Left forelimb (tissue), 1 donor: ENCODE measurements around the gene GABRG3.

Experiments used
- DNase-seq: peaks from one replicate; pipeline ENCODE4 v3.0.0-alpha.2; 2018; ENCODE audit warnings: low spot score

GABRG3 gene

GRCh38 chr15:27466758-27467157 is 495.8 kb downstream of the GABRG3 start:
- DNase-seq = no peak

GRCh38 chr15:27468151-27468591 is 497.2 kb downstream of the GABRG3 start:
- no peak for DNase-seq

- DNase-seq = no peak
These were observed 502.9 kb downstream of the GABRG3 start for GRCh38 chr15:27473845-27474244.

GRCh38 chr15:27475395-27475794 is 504.4 kb downstream of the GABRG3 start:
- DNase-seq = no peak

- no peak for DNase-seq
These were observed 508.5 kb downstream of the GABRG3 start for GRCh38 chr15:27479296-27480140.

- no peak for DNase-seq
These were observed 509.2 kb downstream of the GABRG3 start for GRCh38 chr15:27480141-27480530.

- DNase-seq = no peak
These were observed 509.7 kb downstream of the GABRG3 start for GRCh38 chr15:27480642-27481041.

- DNase-seq = no peak
These were observed 510.8 kb downstream of the GABRG3 start for GRCh38 chr15:27481768-27482167.

GRCh38 chr15:27482287-27482686 is 511.3 kb downstream of the GABRG3 start:
- no peak for DNase-seq

- no peak for DNase-seq
These were observed 512.1 kb downstream of the GABRG3 start for GRCh38 chr15:27483124-27483523.

- no peak for DNase-seq
These were observed 514.3 kb downstream of the GABRG3 start for GRCh38 chr15:27485265-27485664.

GRCh38 chr15:27486051-27486450 is 515.1 kb downstream of the GABRG3 start:
- no peak for DNase-seq

- no peak for DNase-seq
These were observed 516.0 kb downstream of the GABRG3 start for GRCh38 chr15:27486683-27487647.

GRCh38 chr15:27487846-27488245 is 516.9 kb downstream of the GABRG3 start:
- no peak for DNase-seq

- DNase-seq = no peak
These were observed 520.0 kb downstream of the GABRG3 start for GRCh38 chr15:27490867-27491595.

- no peak for DNase-seq
These were observed 521.0 kb downstream of the GABRG3 start for GRCh38 chr15:27491666-27492621.

GRCh38 chr15:27495963-27496459 is 525.0 kb downstream of the GABRG3 start:
- no peak for DNase-seq

GRCh38 chr15:27498700-27499099 is 527.7 kb downstream of the GABRG3 start:
- DNase-seq = no peak

GRCh38 chr15:27499191-27499590 is 528.2 kb downstream of the GABRG3 start:
- no peak for DNase-seq

- no peak for DNase-seq
These were observed 528.7 kb downstream of the GABRG3 start for GRCh38 chr15:27499719-27500118.

GRCh38 chr15:27500206-27500605 is 529.2 kb downstream of the GABRG3 start:
- no peak for DNase-seq
